ENCODE data around the gene DPYSL5.

DPYSL5 gene

GRCh38 chr2:26864646-26865045 lies 16.7 kb downstream of the DPYSL5 start:
- no peak for TF ChIP-seq SIN3A (IDR thresholded peaks at IDR 0.05; ENCODE audit: borderline replicate concordance, insufficient read depth, low read length)
- no peak for TF ChIP-seq TAF1 (IDR thresholded peaks at IDR 0.05; ENCODE audit: borderline replicate concordance, insufficient read depth, low read length)
- TF ChIP-seq REST (IDR thresholded peaks at IDR 0.05; ENCODE audit: insufficient read depth in 1 of 2, low read depth in 2 of 2, low read length in 2 of 2) = no peak
- TF ChIP-seq FOXP2 (optimal IDR thresholded peaks at IDR 0.05; ENCODE audit: borderline replicate concordance, extremely low read depth, extremely low read length, insufficient read depth) = no peak
- no peak for TF ChIP-seq POLR2AphosphoS5 (IDR thresholded peaks at IDR 0.05; ENCODE audit: low read depth, low read length)

GRCh38 chr2:26870585-26871095 lies 22.7 kb downstream of the DPYSL5 start:
- TF ChIP-seq POLR2AphosphoS5 (IDR thresholded peaks at IDR 0.05; ENCODE audit: low read depth, low read length) (no peak), FOXP2 (optimal IDR thresholded peaks at IDR 0.05; ENCODE audit: borderline replicate concordance, extremely low read depth, extremely low read length, insufficient read depth) (no peak), SIN3A (IDR thresholded peaks at IDR 0.05; ENCODE audit: borderline replicate concordance, insufficient read depth, low read length) (no peak), TAF1 (IDR thresholded peaks at IDR 0.05; ENCODE audit: borderline replicate concordance, insufficient read depth, low read length) (no peak), REST (IDR thresholded peaks at IDR 0.05; ENCODE audit: insufficient read depth in 1 of 2, low read depth in 2 of 2, low read length in 2 of 2) (no peak)

- TF ChIP-seq FOXP2 (optimal IDR thresholded peaks at IDR 0.05; ENCODE audit: borderline replicate concordance, extremely low read depth, extremely low read length, insufficient read depth) = no peak
These were observed 25.5 kb downstream of the DPYSL5 start for GRCh38 chr2:26873286-26873983.

- TF ChIP-seq REST (IDR thresholded peaks at IDR 0.05; ENCODE audit: insufficient read depth in 1 of 2, low read depth in 2 of 2, low read length in 2 of 2) (no peak), FOXP2 (optimal IDR thresholded peaks at IDR 0.05; ENCODE audit: borderline replicate concordance, extremely low read depth, extremely low read length, insufficient read depth) (no peak), TAF1 (IDR thresholded peaks at IDR 0.05; ENCODE audit: borderline replicate concordance, insufficient read depth, low read length) (no peak), POLR2AphosphoS5 (IDR thresholded peaks at IDR 0.05; ENCODE audit: low read depth, low read length) (no peak), SIN3A (IDR thresholded peaks at IDR 0.05; ENCODE audit: borderline replicate concordance, insufficient read depth, low read length) (no peak)
These were observed 26.6 kb downstream of the DPYSL5 start for GRCh38 chr2:26874514-26874913.

GRCh38 chr2:26875065-26875634 lies 27.2 kb downstream of the DPYSL5 start:
- TF ChIP-seq FOXP2 (optimal IDR thresholded peaks at IDR 0.05; ENCODE audit: borderline replicate concordance, extremely low read depth, extremely low read length, insufficient read depth) (no peak), REST (IDR thresholded peaks at IDR 0.05; ENCODE audit: insufficient read depth in 1 of 2, low read depth in 2 of 2, low read length in 2 of 2) (no peak), POLR2AphosphoS5 (IDR thresholded peaks at IDR 0.05; ENCODE audit: low read depth, low read length) (no peak), TAF1 (IDR thresholded peaks at IDR 0.05; ENCODE audit: borderline replicate concordance, insufficient read depth, low read length) (no peak), SIN3A (IDR thresholded peaks at IDR 0.05; ENCODE audit: borderline replicate concordance, insufficient read depth, low read length) (no peak)

Measured in PFSK-1 (cell line).